Measurements from ENCODE around the gene CCNL1.

GRCh38 chr3:157167371-157168042, 7.6 kb upstream of the CCNL1 start:
- TF ChIP-seq HDGF (IDR thresholded peaks at IDR 0.05; ENCODE audit: borderline replicate concordance) = no peak
- TF ChIP-seq FOXA1 (IDR thresholded peaks at IDR 0.05) = no peak
- no peak for TF ChIP-seq SUZ12 (IDR thresholded peaks at IDR 0.05)

Measured in HEK293T (cell line).